Measurements from ENCODE around the gene GALNT9.
"Not testable (repeated sequence)": the region's sequence is repeated elsewhere in the genome, so short reads cannot be mapped to it uniquely, and the experiment has no call there.

GALNT9 gene

GRCh38 chr12:132256646-132257045 lies 72.7 kb downstream of the GALNT9 start:
- Mint-ChIP-seq H3K27ac (no peak overlapping the region), H3K4me3 (no peak overlapping the region), H3K36me3 (no peaks in the 10 kb centered on the region), H3K9me3 (no peaks in the 10 kb centered on the region), H3K4me1 (no peaks in the 10 kb centered on the region), H3K27me3 (peaks cover 8% of the 10 kb centered on the region)
- no peak for DNase-seq
- CTCF ChIA-PET, result no interaction called here

GRCh38 chr12:132255642-132256041 lies 73.7 kb downstream of the GALNT9 start:
- no peak overlapping the region for H3K27ac Mint-ChIP-seq
- CTCF ChIA-PET, result no interaction called here
- no peak for DNase-seq
- H3K4me1 Mint-ChIP-seq, result no peaks in the 10 kb centered on the region
- H3K36me3 Mint-ChIP-seq, result no peaks in the 10 kb centered on the region
- peaks cover 3% of the 10 kb centered on the region for H3K27me3 Mint-ChIP-seq
- H3K9me3 Mint-ChIP-seq, result no peaks in the 10 kb centered on the region
- no peak overlapping the region for H3K4me3 Mint-ChIP-seq

GRCh38 chr12:132253698-132254480 lies 75.5 kb downstream of the GALNT9 start:
- H3K4me1 Mint-ChIP-seq, result no peaks in the 10 kb centered on the region

GRCh38 chr12:132252981-132253380 lies 76.4 kb downstream of the GALNT9 start:
- DNase-seq, H3K9me3 Mint-ChIP-seq, H3K27ac Mint-ChIP-seq, CTCF ChIA-PET, H3K4me3 Mint-ChIP-seq, H3K4me1 Mint-ChIP-seq, H3K36me3 Mint-ChIP-seq: not testable (repeated sequence)
- peaks cover 18% of the 10 kb centered on the region for H3K27me3 Mint-ChIP-seq

More at GRCh38 chr12:132253698-132254480, 75.5 kb downstream of the GALNT9 start:
- H3K36me3 Mint-ChIP-seq, result no peaks in the 10 kb centered on the region
- H3K27ac Mint-ChIP-seq, result no peak overlapping the region
- peaks cover 10% of the 10 kb centered on the region for H3K27me3 Mint-ChIP-seq
- no peak for DNase-seq
- CTCF ChIA-PET, result no interaction called here
- H3K9me3 Mint-ChIP-seq, result no peaks in the 10 kb centered on the region
- no peak overlapping the region for H3K4me3 Mint-ChIP-seq

GRCh38 chr12:132251741-132252490 lies 77.5 kb downstream of the GALNT9 start:
- Mint-ChIP-seq H3K27ac (no peak overlapping the region), H3K9me3 (no peaks in the 10 kb centered on the region), H3K27me3 (peaks cover 18% of the 10 kb centered on the region), H3K36me3 (no peaks in the 10 kb centered on the region), H3K4me1 (no peaks in the 10 kb centered on the region), H3K4me3 (no peak overlapping the region)
- CTCF ChIA-PET, result no interaction called here
- DNase-seq, result no peak

GRCh38 chr12:132251310-132251709 lies 78.1 kb downstream of the GALNT9 start:
- no peak for DNase-seq
- Mint-ChIP-seq H3K36me3 (no peaks in the 10 kb centered on the region), H3K9me3 (no peaks in the 10 kb centered on the region), H3K4me3 (no peak overlapping the region), H3K4me1 (no peaks in the 10 kb centered on the region), H3K27ac (no peak overlapping the region), H3K27me3 (peaks cover 18% of the 10 kb centered on the region)
- CTCF ChIA-PET, result no interaction called here

GRCh38 chr12:132250707-132251106 lies 78.7 kb downstream of the GALNT9 start:
- H3K27me3 Mint-ChIP-seq, result peaks cover 15% of the 10 kb centered on the region
- DNase-seq, result no peak

GRCh38 chr12:132249689-132250478 lies 79.5 kb downstream of the GALNT9 start:
- DNase-seq, result no peak
- H3K4me1 Mint-ChIP-seq, result no peaks in the 10 kb centered on the region
- no peaks in the 10 kb centered on the region for H3K36me3 Mint-ChIP-seq
- no peak overlapping the region for H3K4me3 Mint-ChIP-seq
- CTCF ChIA-PET, result interaction anchor here (0.7 to 1.7 kb wide), 2 partner anchors 96 to 164 kb away, joined by 4 read pairs; no protein-coding TSS in a partner anchor
- H3K9me3 Mint-ChIP-seq, result no peaks in the 10 kb centered on the region
- peaks cover 15% of the 10 kb centered on the region for H3K27me3 Mint-ChIP-seq
- H3K27ac Mint-ChIP-seq, result no peak overlapping the region

More at GRCh38 chr12:132250707-132251106, 78.7 kb downstream of the GALNT9 start:
- Mint-ChIP-seq H3K4me1 (no peaks in the 10 kb centered on the region), H3K36me3 (no peaks in the 10 kb centered on the region), H3K4me3 (no peak overlapping the region), H3K9me3 (no peaks in the 10 kb centered on the region), H3K27ac (no peak overlapping the region)
- CTCF ChIA-PET, result no interaction called here

- Mint-ChIP-seq H3K27me3 (peaks cover 15% of the 10 kb centered on the region), H3K4me3 (no peak overlapping the region), H3K9me3 (peaks cover 4% of the 10 kb centered on the region), H3K27ac (no peak overlapping the region), H3K4me1 (no peaks in the 10 kb centered on the region), H3K36me3 (no peaks in the 10 kb centered on the region)
- DNase-seq, result no peak
- CTCF ChIA-PET, result interaction anchor here (1.7 kb wide), 1 partner anchor 166 kb away, joined by 4 read pairs; no protein-coding TSS in a partner anchor
Measured at GRCh38 chr12:132248453-132249167, 80.8 kb downstream of the GALNT9 start.

GRCh38 chr12:132247718-132248452 lies 81.5 kb downstream of the GALNT9 start:
- no peak for DNase-seq
- Mint-ChIP-seq H3K36me3 (no peaks in the 10 kb centered on the region), H3K4me1 (no peaks in the 10 kb centered on the region), H3K4me3 (no peak overlapping the region), H3K27ac (no peak overlapping the region), H3K9me3 (peaks cover 7% of the 10 kb centered on the region), H3K27me3 (peaks cover 15% of the 10 kb centered on the region)
- CTCF ChIA-PET, result interaction anchor here (1.0 to 1.7 kb wide), 2 partner anchors 94 to 166 kb away, joined by 3 to 4 read pairs; no protein-coding TSS in a partner anchor

GRCh38 chr12:132246997-132247717 lies 82.2 kb downstream of the GALNT9 start:
- Mint-ChIP-seq H3K27me3 (peaks cover 15% of the 10 kb centered on the region), H3K27ac (no peak overlapping the region), H3K9me3 (peaks cover 7% of the 10 kb centered on the region), H3K4me1 (no peaks in the 10 kb centered on the region), H3K4me3 (no peak overlapping the region), H3K36me3 (no peaks in the 10 kb centered on the region)
- CTCF ChIA-PET, result interaction anchor here (1.0 to 1.1 kb wide), 2 partner anchors 93 to 368 kb away, joined by 3 read pairs; no protein-coding TSS in a partner anchor
- no peak for DNase-seq

GRCh38 chr12:132245521-132246101 lies 83.8 kb downstream of the GALNT9 start:
- Mint-ChIP-seq H3K4me3 (no peak overlapping the region), H3K9me3 (peaks cover 7% of the 10 kb centered on the region), H3K27ac (no peak overlapping the region), H3K36me3 (no peaks in the 10 kb centered on the region), H3K4me1 (no peaks in the 10 kb centered on the region), H3K27me3 (peaks cover 15% of the 10 kb centered on the region)
- DNase-seq, result no peak
- CTCF ChIA-PET, result no interaction called here
